HCT116 (cell line): Measurements from ENCODE around the gene POLR1A. TPM values are rescaled to one million over a fixed set of nuclear protein-coding genes. Genes with fewer than 3 reads are reported as not detected.

Experiments
- ATAC-seq: fragments of 200-7000 bp; cut with Tn5 transposase; 2 replicates; pipeline ENCODE4 v1.9.1; 2020; ENCODE audit warnings: mild to moderate bottlenecking, moderate library complexity
- BruUV-seq: library from RNA; stranded (reverse); fragments of 400-500 nt; replicated peaks from 2 replicates; lab custom pipeline; 2021; lab: Mats Ljungman, UMichigan
- CTCF ChIA-PET: fragments of 300-600 bp; sonication (Branson Sonifier 250); formaldehyde crosslinking; loops from one replicate; lab custom pipeline; 2021; ENCODE audit warnings: antibody characterized with exemption; lab: Charles Lee
- POLR2A ChIA-PET: fragments of 300-600, 350-600 bp; sonication (Branson Sonifier 250); formaldehyde crosslinking; loops from one replicate; lab custom pipeline; 2021; ENCODE audit warnings: antibody characterized with exemption; lab: Charles Lee
- RAD21 ChIA-PET, 2 experiments: fragments of 300-600 bp; sonication (Branson Sonifier 250); formaldehyde crosslinking; loops; one replicate each; lab custom pipeline; 2023; ENCODE audit warnings: low total read pairs in 2 of 2; ENCODE audit not compliant: uncharacterized antibody in 2 of 2, unreplicated experiment in 2 of 2, low non-redundant PET in 1 of 2; lab: Charles Lee
- DNase-seq: peaks from one replicate; pipeline ENCODE4 v3.0.0-alpha.2; 2010; ENCODE audit warnings: low read depth, low spot score
- H2AFZ ChIP-seq: fragments of 200-600 bp; shearing (Covaris generic), sonication (generic); 2 replicates; pipeline ENCODE4 v1.6.1; 2017; ENCODE audit warnings: low read depth, mixed run types, mixed read lengths, antibody characterized with exemption, low read length; ENCODE audit not compliant: poor library complexity, severe bottlenecking
- H3K27ac ChIP-seq: 2 replicates; pipeline ENCODE4 v1.5.1; 2012; ENCODE audit warnings: low read depth, low read length
- H3K27me3 ChIP-seq: fragments of 200-600 bp; sonication (generic); 2 replicates; pipeline ENCODE4 v1.6.1; 2016; ENCODE audit warnings: mixed run types, low read length, mixed read lengths; ENCODE audit not compliant: insufficient read depth
- H3K36me3 ChIP-seq, 2 experiments: fragments of 200-500 bp in 1 of 2; fragments of 200-600 bp in 1 of 2; sonication (Bioruptor generic) in 1 of 2; sonication (generic) in 1 of 2; 2 replicates each; pipeline versions ENCODE4 v1.5.1 to v1.6.1; 2014 to 2016; ENCODE audit warnings: low read length in 2 of 2, inconsistent platforms in 1 of 2, mixed read lengths in 1 of 2, mixed run types in 1 of 2; ENCODE audit not compliant: insufficient read depth in 2 of 2, control insufficient read depth in 1 of 2
- H3K4me1 ChIP-seq, 2 experiments: fragments of 200-600 bp in 1 of 2; sonication (generic) in 1 of 2; 2 replicates each; pipeline versions ENCODE4 v1.5.1 to v1.6.1; 2012 to 2017; ENCODE audit warnings: low read length in 2 of 2, inconsistent platforms in 1 of 2, mild to moderate bottlenecking in 1 of 2, mixed read lengths in 1 of 2, mixed run types in 1 of 2, moderate library complexity in 1 of 2; ENCODE audit not compliant: insufficient read depth in 2 of 2, control insufficient read depth in 1 of 2
- H3K4me2 ChIP-seq: fragments of 200-600 bp; sonication (generic); 2 replicates; pipeline ENCODE4 v1.6.1; 2017; ENCODE audit warnings: mixed run types, low read length, mixed read lengths
- H3K4me3 ChIP-seq, 2 experiments: fragments of 200-600 bp in 1 of 2; sonication (generic) in 1 of 2; replicated peaks in 1 of 2; 2 replicates each; pipeline ENCODE4 v1.5.1; 2011 to 2016; ENCODE audit warnings: low read length in 2 of 2, control low read depth in 1 of 2, low read depth in 1 of 2, mild to moderate bottlenecking in 1 of 2, mixed read lengths in 1 of 2, mixed run types in 1 of 2
- H3K79me2 ChIP-seq: fragments of 200-600 bp; sonication (generic); 2 replicates; pipeline ENCODE4 v1.6.1; 2017; ENCODE audit warnings: mild to moderate bottlenecking, mixed run types, low read length, moderate library complexity, mixed read lengths; ENCODE audit not compliant: insufficient read depth
- H3K9ac ChIP-seq: fragments of 200-600 bp; sonication (generic); 2 replicates; pipeline ENCODE4 v1.6.1; 2016; ENCODE audit warnings: low read length, mixed read lengths
- H3K9me2 ChIP-seq: fragments of 200-600 bp; sonication (generic), shearing (Covaris generic); 2 replicates; pipeline ENCODE4 v1.6.1; 2017; ENCODE audit warnings: mixed run types, mild to moderate bottlenecking, moderate library complexity; ENCODE audit not compliant: insufficient read depth
- H3K9me3 ChIP-seq, 2 experiments: fragments of 200-500 bp in 1 of 2; fragments of 200-600 bp in 1 of 2; sonication (Bioruptor generic) in 1 of 2; sonication (generic) in 1 of 2; 2 replicates each; pipeline ENCODE4 v1.6.1; 2014 to 2017; ENCODE audit warnings: low read length in 2 of 2, mixed read lengths in 2 of 2, inconsistent platforms in 1 of 2, low read depth in 1 of 2, mild to moderate bottlenecking in 1 of 2, mixed run types in 1 of 2, moderate library complexity in 1 of 2; ENCODE audit not compliant: control insufficient read depth in 1 of 2, insufficient read depth in 1 of 2
- H4K20me1 ChIP-seq: fragments of 200-600 bp; sonication (generic), shearing (Covaris generic); 2 replicates; pipeline ENCODE4 v1.6.1; 2017; ENCODE audit warnings: mixed run types, mild to moderate bottlenecking, moderate library complexity; ENCODE audit not compliant: insufficient read depth
- EGR1 ChIP-seq: IDR thresholded peaks from 2 replicates; pipeline ENCODE4 v1.6.1; 2012; ENCODE audit warnings: low read depth
- ELF1 ChIP-seq: IDR thresholded peaks from 2 replicates; pipeline ENCODE4 v1.6.1; 2012; ENCODE audit warnings: low read depth, borderline replicate concordance
- FOSL1 ChIP-seq: IDR thresholded peaks from 2 replicates; pipeline ENCODE4 v1.6.1; 2012; ENCODE audit warnings: low read depth
- JUND ChIP-seq: IDR thresholded peaks from 2 replicates; pipeline ENCODE4 v1.6.1; 2012
- POLR2A ChIP-seq: IDR thresholded peaks from 2 replicates; pipeline ENCODE4 v1.7.0; 2011; ENCODE audit warnings: borderline replicate concordance; ENCODE audit not compliant: insufficient read depth, insufficient read length; ENCODE audit errors: extremely low read depth
- SP1 ChIP-seq: IDR thresholded peaks from 2 replicates; pipeline ENCODE4 v1.6.1; 2012; ENCODE audit warnings: low read depth
- TCF7L2 ChIP-seq: IDR thresholded peaks from 2 replicates; pipeline ENCODE4 v1.7.0; 2011; ENCODE audit warnings: borderline replicate concordance, inconsistent platforms; ENCODE audit not compliant: insufficient read depth, insufficient read length; ENCODE audit errors: extremely low read depth
- ZNF274 ChIP-seq: fragments of 200-500 bp; sonication (Bioruptor generic); IDR thresholded peaks from 2 replicates; pipeline ENCODE4 v1.6.1; 2014; ENCODE audit warnings: mild to moderate bottlenecking, low read depth, low read length, inconsistent platforms
- intact Hi-C: fragments of 100-400 bp; cut with micrococcal nuclease; formaldehyde crosslinking; loops from 2 replicates; pipeline ENCODE4 v1.10.0; 2022
- total RNA-seq: library from RNA; stranded (reverse); gene quantifications from one replicate; pipeline ENCODE4 v1.2.1, GENCODE V29; 2021; ENCODE audit not compliant: unreplicated experiment
- TF ChIP-seq, protein P1 (sequence below): IDR thresholded peaks from 2 replicates; pipeline ENCODE4 v1.6.1; 2012
- TF ChIP-seq, protein P2 (sequence below): IDR thresholded peaks from 2 replicates; pipeline ENCODE4 v1.6.1; 2011; ENCODE audit warnings: mild to moderate bottlenecking, low read length, moderate library complexity; ENCODE audit not compliant: insufficient replicate concordance; ENCODE audit errors: extremely low read depth
- TF ChIP-seq, protein P3 (sequence below): IDR thresholded peaks from 2 replicates; pipeline ENCODE4 v1.6.1; 2012; ENCODE audit warnings: low read depth

Gene POLR1A
- total RNA-seq, 1 experiment from 2014 or later: 46.6 TPM

DNA sequence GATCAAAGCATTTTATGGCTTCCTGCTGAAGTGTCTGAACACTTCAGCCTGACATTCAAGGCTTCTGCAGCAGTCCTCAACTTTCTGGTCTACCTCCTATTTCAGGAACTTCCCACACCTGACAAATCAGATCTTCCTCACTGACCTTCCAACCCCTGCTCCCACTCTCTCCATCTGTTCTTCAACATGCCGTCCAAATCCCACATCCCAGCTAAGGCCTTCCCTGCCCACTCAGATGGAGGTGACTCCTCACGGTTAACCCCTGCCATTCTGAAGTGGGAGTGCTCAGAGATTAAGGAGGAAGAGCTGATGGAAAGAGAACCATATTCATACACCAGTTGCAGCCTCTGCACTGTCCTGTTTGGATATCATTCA lies 104.8 kb downstream of the POLR1A start (continued):
- no peak for TF ChIP-seq ZNF274
- no peak for TF ChIP-seq POLR2A
- TF ChIP-seq, protein P1, sequence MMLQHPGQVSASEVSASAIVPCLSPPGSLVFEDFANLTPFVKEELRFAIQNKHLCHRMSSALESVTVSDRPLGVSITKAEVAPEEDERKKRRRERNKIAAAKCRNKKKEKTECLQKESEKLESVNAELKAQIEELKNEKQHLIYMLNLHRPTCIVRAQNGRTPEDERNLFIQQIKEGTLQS: no peak
- TF ChIP-seq FOSL1: no peak
- TF ChIP-seq, protein P2, sequence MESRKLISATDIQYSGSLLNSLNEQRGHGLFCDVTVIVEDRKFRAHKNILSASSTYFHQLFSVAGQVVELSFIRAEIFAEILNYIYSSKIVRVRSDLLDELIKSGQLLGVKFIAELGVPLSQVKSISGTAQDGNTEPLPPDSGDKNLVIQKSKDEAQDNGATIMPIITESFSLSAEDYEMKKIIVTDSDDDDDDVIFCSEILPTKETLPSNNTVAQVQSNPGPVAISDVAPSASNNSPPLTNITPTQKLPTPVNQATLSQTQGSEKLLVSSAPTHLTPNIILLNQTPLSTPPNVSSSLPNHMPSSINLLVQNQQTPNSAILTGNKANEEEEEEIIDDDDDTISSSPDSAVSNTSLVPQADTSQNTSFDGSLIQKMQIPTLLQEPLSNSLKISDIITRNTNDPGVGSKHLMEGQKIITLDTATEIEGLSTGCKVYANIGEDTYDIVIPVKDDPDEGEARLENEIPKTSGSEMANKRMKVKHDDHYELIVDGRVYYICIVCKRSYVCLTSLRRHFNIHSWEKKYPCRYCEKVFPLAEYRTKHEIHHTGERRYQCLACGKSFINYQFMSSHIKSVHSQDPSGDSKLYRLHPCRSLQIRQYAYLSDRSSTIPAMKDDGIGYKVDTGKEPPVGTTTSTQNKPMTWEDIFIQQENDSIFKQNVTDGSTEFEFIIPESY: no peak
- TF ChIP-seq TCF7L2: no peak
- no peak for TF ChIP-seq JUND
- no peak for TF ChIP-seq SP1
- TF ChIP-seq EGR1: no peak
- no peak for TF ChIP-seq ELF1

DNA sequence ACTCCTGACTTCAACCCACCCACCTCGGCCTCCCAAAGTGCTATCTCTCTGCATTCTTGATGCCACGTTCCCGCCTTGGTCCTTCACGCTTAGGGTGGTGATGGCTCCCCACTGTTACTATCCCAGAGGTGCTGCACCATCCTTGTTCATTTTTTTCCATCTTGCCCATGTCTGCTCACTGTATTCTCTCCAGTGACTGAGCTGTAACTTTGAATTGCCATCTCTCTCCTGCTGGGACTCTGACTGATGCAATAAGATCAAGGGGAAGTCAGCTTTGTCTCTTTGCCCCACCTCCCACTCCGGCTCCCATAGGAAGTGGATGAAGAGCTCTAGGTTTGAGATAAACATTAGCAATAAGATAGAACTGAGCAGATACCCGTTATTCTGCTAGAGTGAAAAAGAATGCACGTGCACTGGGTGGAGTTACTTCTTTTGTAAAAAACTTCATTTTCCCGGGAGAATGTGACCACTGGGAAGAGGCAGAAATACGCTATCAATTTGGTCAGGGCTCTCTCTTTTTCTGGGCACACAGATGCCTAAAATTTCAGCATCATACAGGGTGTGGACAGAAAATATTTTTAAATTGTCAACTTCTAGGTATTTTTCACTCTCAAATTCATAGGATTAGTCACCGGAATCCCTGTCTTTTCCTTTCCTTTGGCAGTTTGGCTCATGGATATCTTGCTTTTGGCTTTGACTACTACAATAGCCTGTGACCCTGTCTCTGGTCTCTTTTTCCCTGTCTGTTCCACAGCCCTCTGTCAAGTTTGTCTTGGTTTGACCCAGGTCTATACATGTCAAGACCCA lies 105.4 kb downstream of the POLR1A start:
- no peaks in the 10 kb centered on the region for H3K36me3 ChIP-seq
- no peaks in the 10 kb centered on the region for H3K27me3 ChIP-seq
- no peaks in the 10 kb centered on the region for H3K79me2 ChIP-seq
- no peak overlapping the region for H3K9ac ChIP-seq
- H3K9me2 ChIP-seq: no peaks in the 10 kb centered on the region
- DNase-seq (no peak), ATAC-seq (no peak)
- no peak overlapping the region for H3K4me2 ChIP-seq
- no peak overlapping the region for H3K4me3 ChIP-seq
- no peaks in the 10 kb centered on the region for H4K20me1 ChIP-seq
- intact Hi-C loops: no loop called here
- no peaks in the 10 kb centered on the region for H3K9me3 ChIP-seq
- RAD21 ChIA-PET: no interaction called here
- H3K4me1 ChIP-seq: no peaks in the 10 kb centered on the region
- POLR2A ChIA-PET: interaction anchor here (0.6 kb wide), 1 partner anchor 299 kb away, joined by 3 read pairs; no protein-coding TSS in a partner anchor
- CTCF ChIA-PET: no interaction called here
- H2AFZ ChIP-seq: no peak overlapping the region
- TF ChIP-seq, protein P3, sequence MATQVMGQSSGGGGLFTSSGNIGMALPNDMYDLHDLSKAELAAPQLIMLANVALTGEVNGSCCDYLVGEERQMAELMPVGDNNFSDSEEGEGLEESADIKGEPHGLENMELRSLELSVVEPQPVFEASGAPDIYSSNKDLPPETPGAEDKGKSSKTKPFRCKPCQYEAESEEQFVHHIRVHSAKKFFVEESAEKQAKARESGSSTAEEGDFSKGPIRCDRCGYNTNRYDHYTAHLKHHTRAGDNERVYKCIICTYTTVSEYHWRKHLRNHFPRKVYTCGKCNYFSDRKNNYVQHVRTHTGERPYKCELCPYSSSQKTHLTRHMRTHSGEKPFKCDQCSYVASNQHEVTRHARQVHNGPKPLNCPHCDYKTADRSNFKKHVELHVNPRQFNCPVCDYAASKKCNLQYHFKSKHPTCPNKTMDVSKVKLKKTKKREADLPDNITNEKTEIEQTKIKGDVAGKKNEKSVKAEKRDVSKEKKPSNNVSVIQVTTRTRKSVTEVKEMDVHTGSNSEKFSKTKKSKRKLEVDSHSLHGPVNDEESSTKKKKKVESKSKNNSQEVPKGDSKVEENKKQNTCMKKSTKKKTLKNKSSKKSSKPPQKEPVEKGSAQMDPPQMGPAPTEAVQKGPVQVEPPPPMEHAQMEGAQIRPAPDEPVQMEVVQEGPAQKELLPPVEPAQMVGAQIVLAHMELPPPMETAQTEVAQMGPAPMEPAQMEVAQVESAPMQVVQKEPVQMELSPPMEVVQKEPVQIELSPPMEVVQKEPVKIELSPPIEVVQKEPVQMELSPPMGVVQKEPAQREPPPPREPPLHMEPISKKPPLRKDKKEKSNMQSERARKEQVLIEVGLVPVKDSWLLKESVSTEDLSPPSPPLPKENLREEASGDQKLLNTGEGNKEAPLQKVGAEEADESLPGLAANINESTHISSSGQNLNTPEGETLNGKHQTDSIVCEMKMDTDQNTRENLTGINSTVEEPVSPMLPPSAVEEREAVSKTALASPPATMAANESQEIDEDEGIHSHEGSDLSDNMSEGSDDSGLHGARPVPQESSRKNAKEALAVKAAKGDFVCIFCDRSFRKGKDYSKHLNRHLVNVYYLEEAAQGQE: no peak
- TF ChIP-seq, protein P1: no peak
- no peak overlapping the region for H3K27ac ChIP-seq
- BruUV-seq: no TSS peak
